HEK293 (cell line): ENCODE results near the gene CHID1.

Source experiments
- CTCF ChIA-PET: fragments of 350-600 bp; formaldehyde crosslinking; extraction: SDS; loops from one replicate; lab custom pipeline; 2021; ENCODE audit warnings: antibody characterized with exemption; lab: Yijun Ruan, JAX
- POLR2A ChIA-PET: fragments of 300-600 bp; formaldehyde crosslinking; extraction: SDS; loops from one replicate; lab custom pipeline; 2020; ENCODE audit warnings: antibody characterized with exemption, inconsistent platforms; lab: Yijun Ruan, JAX
- H3K27ac ChIP-seq: fragments of 200-500 bp; sonication (Bioruptor generic); 2 replicates; pipeline ENCODE4 v1.5.1; 2014; ENCODE audit warnings: low read depth, low read length, control low read depth, inconsistent platforms; ENCODE audit errors: extremely low read depth
- H3K36me3 ChIP-seq, 2 experiments: fragments of 200-500 bp in 1 of 2; sonication (Bioruptor generic) in 1 of 2; 1 replicate in 1 of 2; 2 replicates in 1 of 2; pipeline ENCODE4 v1.5.1; 2014 to 2017; ENCODE audit warnings: inconsistent platforms in 2 of 2, low read length in 2 of 2; ENCODE audit not compliant: control insufficient read depth in 2 of 2, insufficient read depth in 1 of 2
- H3K4me1 ChIP-seq: fragments of 200-500 bp; sonication (Bioruptor generic); 2 replicates; pipeline ENCODE4 v1.5.1; 2014; ENCODE audit warnings: mild to moderate bottlenecking, low read length, inconsistent platforms; ENCODE audit not compliant: control insufficient read depth, insufficient read depth
- H3K4me3 ChIP-seq: 2 replicates; pipeline ENCODE4 v1.5.1; 2011; ENCODE audit warnings: low read depth, mild to moderate bottlenecking, control low read depth, low read length, moderate library complexity
- H3K9me3 ChIP-seq: fragments of 200-500 bp; sonication (Bioruptor generic); 2 replicates; pipeline ENCODE4 v1.5.1; 2014; ENCODE audit warnings: low read depth, low read length, inconsistent platforms; ENCODE audit not compliant: control insufficient read depth, insufficient read depth
- GFI1B ChIP-seq: fragments of 450-650 bp; formaldehyde crosslinking; IDR thresholded peaks from 2 replicates; pipeline ENCODE4 v1.5.1; 2016; ENCODE audit warnings: missing biosample characterization, missing genetic modification characterization
- ZNF112 ChIP-seq: fragments of 450-650 bp; formaldehyde crosslinking; IDR thresholded peaks from 2 replicates; pipeline ENCODE4 v1.5.0; 2017; ENCODE audit warnings: missing biosample characterization, missing genetic modification characterization
- ZNF155 ChIP-seq: fragments of 450-650 bp; formaldehyde crosslinking; IDR thresholded peaks from 2 replicates; pipeline ENCODE4 v1.5.1; 2016; ENCODE audit warnings: missing biosample characterization, missing genetic modification characterization
- ZNF174 ChIP-seq: fragments of 450-650 bp; formaldehyde crosslinking; IDR thresholded peaks from 2 replicates; pipeline ENCODE4 v1.5.0; 2017; ENCODE audit warnings: missing biosample characterization, mild to moderate bottlenecking, missing genetic modification characterization
- ZNF175 ChIP-seq: fragments of 450-650 bp; formaldehyde crosslinking; IDR thresholded peaks from 2 replicates; pipeline ENCODE4 v1.5.1; 2016; ENCODE audit warnings: missing biosample characterization, missing genetic modification characterization
- ZNF214 ChIP-seq: fragments of 450-650 bp; formaldehyde crosslinking; IDR thresholded peaks from 2 replicates; pipeline ENCODE4 v1.5.1; 2017; ENCODE audit warnings: missing biosample characterization, mild to moderate bottlenecking, missing genetic modification characterization, borderline replicate concordance
- ZNF221 ChIP-seq: fragments of 450-650 bp; formaldehyde crosslinking; IDR thresholded peaks from 2 replicates; pipeline ENCODE4 v1.5.1; 2017; ENCODE audit warnings: missing biosample characterization, missing genetic modification characterization, borderline replicate concordance
- ZNF501 ChIP-seq: fragments of 450-650 bp; formaldehyde crosslinking; IDR thresholded peaks from 2 replicates; pipeline ENCODE4 v1.5.1; 2016; ENCODE audit warnings: missing biosample characterization, missing genetic modification characterization
- ZNF555 ChIP-seq: fragments of 450-650 bp; formaldehyde crosslinking; conservative IDR thresholded peaks from 2 replicates; pipeline ENCODE4 v1.5.1; 2017; ENCODE audit warnings: missing biosample characterization, mild to moderate bottlenecking, missing genetic modification characterization, inconsistent platforms
- ZNF624 ChIP-seq: fragments of 450-650 bp; formaldehyde crosslinking; IDR thresholded peaks from 2 replicates; pipeline ENCODE4 v1.5.1; 2017; ENCODE audit warnings: missing biosample characterization, missing genetic modification characterization
- ZNF664 ChIP-seq: fragments of 450-650 bp; formaldehyde crosslinking; IDR thresholded peaks from 2 replicates; pipeline ENCODE4 v1.5.1; 2016; ENCODE audit warnings: missing biosample characterization, missing genetic modification characterization
- TF ChIP-seq, protein P1 (sequence below): fragments of 450-650 bp; formaldehyde crosslinking; IDR thresholded peaks from 2 replicates; pipeline ENCODE4 v1.5.1; 2016; ENCODE audit warnings: missing biosample characterization, missing genetic modification characterization
- TF ChIP-seq, protein P2 (sequence below): fragments of 450-650 bp; formaldehyde crosslinking; IDR thresholded peaks from 2 replicates; pipeline ENCODE4 v1.5.1; 2017; ENCODE audit warnings: missing biosample characterization, missing genetic modification characterization
- TF ChIP-seq, protein P3 (sequence below): fragments of 450-650 bp; formaldehyde crosslinking; IDR thresholded peaks from 2 replicates; pipeline ENCODE4 v1.5.1; 2017; ENCODE audit warnings: missing biosample characterization, missing genetic modification characterization
- TF ChIP-seq, protein P4 (sequence below): fragments of 450-650 bp; formaldehyde crosslinking; IDR thresholded peaks from 2 replicates; pipeline ENCODE4 v1.5.1; 2017; ENCODE audit warnings: missing biosample characterization, missing genetic modification characterization
- TF ChIP-seq, protein P5 (sequence below): fragments of 450-650 bp; formaldehyde crosslinking; IDR thresholded peaks from 2 replicates; pipeline ENCODE4 v1.5.1; 2016; ENCODE audit warnings: missing biosample characterization, missing genetic modification characterization
- TF ChIP-seq, protein P6 (sequence below): fragments of 450-650 bp; formaldehyde crosslinking; IDR thresholded peaks from 2 replicates; pipeline ENCODE4 v1.5.1; 2016; ENCODE audit warnings: missing biosample characterization, missing genetic modification characterization
- TF ChIP-seq, protein P7 (sequence below): fragments of 450-650 bp; formaldehyde crosslinking; IDR thresholded peaks from 2 replicates; pipeline ENCODE4 v1.5.1; 2016; ENCODE audit warnings: missing biosample characterization, missing genetic modification characterization
- TF ChIP-seq, protein P8 (sequence below): fragments of 450-650 bp; formaldehyde crosslinking; IDR thresholded peaks from 2 replicates; pipeline ENCODE4 v1.5.1; 2016; ENCODE audit warnings: missing biosample characterization, missing genetic modification characterization

Gene CHID1

DNA sequence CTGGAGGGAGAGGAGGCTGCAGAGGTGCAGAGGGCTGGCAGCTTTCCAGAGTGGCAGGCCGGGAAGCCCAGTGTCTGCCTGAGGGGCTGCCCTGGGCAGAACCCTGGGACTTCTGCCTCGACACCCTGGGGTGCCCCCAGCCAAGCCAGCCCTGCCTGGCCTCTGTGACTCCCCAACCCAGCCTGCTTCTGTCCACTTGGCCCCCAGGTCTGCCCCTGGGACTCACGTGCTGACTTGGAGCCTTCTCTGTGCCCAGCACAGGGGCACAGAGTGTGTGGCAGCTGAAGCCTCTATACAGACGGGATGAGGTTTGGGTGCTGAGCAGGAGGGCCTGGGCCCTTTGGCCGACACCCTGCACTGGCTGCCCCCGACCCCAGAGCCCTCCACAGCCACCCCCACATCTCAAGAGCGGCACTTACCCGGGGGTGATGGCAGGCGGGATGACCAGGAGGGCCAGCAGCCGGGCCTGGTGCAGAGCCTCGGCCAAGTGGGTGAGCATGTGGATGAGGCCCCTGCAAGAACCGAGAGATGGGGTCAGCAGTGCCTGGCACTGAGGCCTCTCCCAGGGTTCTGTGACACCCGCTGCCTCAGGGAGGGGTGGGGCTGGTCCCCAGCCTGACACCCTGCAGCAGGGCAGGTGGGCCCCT is 17.5 kb downstream of the CHID1 start:
- no peaks in the 10 kb centered on the region for H3K9me3 ChIP-seq
- TF ChIP-seq GFI1B (tag by site-specific recombination) (no peak), ZNF155 (tag by site-specific recombination) (no peak), ZNF555 (tag by site-specific recombination) (no peak), ZNF175 (tag by site-specific recombination) (no peak), ZNF112 (tag by site-specific recombination) (no peak), ZNF221 (no peak), ZNF174 (tag by site-specific recombination) (no peak), ZNF664 (tag by site-specific recombination) (no peak), ZNF624 (tag by site-specific recombination) (no peak), ZNF501 (no peak), ZNF214 (no peak)
- TF ChIP-seq, protein P1, sequence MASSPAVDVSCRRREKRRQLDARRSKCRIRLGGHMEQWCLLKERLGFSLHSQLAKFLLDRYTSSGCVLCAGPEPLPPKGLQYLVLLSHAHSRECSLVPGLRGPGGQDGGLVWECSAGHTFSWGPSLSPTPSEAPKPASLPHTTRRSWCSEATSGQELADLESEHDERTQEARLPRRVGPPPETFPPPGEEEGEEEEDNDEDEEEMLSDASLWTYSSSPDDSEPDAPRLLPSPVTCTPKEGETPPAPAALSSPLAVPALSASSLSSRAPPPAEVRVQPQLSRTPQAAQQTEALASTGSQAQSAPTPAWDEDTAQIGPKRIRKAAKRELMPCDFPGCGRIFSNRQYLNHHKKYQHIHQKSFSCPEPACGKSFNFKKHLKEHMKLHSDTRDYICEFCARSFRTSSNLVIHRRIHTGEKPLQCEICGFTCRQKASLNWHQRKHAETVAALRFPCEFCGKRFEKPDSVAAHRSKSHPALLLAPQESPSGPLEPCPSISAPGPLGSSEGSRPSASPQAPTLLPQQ: no peak
- TF ChIP-seq, protein P2, sequence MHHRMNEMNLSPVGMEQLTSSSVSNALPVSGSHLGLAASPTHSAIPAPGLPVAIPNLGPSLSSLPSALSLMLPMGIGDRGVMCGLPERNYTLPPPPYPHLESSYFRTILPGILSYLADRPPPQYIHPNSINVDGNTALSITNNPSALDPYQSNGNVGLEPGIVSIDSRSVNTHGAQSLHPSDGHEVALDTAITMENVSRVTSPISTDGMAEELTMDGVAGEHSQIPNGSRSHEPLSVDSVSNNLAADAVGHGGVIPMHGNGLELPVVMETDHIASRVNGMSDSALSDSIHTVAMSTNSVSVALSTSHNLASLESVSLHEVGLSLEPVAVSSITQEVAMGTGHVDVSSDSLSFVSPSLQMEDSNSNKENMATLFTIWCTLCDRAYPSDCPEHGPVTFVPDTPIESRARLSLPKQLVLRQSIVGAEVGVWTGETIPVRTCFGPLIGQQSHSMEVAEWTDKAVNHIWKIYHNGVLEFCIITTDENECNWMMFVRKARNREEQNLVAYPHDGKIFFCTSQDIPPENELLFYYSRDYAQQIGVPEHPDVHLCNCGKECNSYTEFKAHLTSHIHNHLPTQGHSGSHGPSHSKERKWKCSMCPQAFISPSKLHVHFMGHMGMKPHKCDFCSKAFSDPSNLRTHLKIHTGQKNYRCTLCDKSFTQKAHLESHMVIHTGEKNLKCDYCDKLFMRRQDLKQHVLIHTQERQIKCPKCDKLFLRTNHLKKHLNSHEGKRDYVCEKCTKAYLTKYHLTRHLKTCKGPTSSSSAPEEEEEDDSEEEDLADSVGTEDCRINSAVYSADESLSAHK (tag by site-specific recombination): no peak
- TF ChIP-seq, protein P3, sequence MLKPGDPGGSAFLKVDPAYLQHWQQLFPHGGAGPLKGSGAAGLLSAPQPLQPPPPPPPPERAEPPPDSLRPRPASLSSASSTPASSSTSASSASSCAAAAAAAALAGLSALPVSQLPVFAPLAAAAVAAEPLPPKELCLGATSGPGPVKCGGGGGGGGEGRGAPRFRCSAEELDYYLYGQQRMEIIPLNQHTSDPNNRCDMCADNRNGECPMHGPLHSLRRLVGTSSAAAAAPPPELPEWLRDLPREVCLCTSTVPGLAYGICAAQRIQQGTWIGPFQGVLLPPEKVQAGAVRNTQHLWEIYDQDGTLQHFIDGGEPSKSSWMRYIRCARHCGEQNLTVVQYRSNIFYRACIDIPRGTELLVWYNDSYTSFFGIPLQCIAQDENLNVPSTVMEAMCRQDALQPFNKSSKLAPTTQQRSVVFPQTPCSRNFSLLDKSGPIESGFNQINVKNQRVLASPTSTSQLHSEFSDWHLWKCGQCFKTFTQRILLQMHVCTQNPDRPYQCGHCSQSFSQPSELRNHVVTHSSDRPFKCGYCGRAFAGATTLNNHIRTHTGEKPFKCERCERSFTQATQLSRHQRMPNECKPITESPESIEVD (tag by site-specific recombination): no peak
- TF ChIP-seq, protein P4, sequence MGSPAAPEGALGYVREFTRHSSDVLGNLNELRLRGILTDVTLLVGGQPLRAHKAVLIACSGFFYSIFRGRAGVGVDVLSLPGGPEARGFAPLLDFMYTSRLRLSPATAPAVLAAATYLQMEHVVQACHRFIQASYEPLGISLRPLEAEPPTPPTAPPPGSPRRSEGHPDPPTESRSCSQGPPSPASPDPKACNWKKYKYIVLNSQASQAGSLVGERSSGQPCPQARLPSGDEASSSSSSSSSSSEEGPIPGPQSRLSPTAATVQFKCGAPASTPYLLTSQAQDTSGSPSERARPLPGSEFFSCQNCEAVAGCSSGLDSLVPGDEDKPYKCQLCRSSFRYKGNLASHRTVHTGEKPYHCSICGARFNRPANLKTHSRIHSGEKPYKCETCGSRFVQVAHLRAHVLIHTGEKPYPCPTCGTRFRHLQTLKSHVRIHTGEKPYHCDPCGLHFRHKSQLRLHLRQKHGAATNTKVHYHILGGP: no peak
- TF ChIP-seq, protein P5, sequence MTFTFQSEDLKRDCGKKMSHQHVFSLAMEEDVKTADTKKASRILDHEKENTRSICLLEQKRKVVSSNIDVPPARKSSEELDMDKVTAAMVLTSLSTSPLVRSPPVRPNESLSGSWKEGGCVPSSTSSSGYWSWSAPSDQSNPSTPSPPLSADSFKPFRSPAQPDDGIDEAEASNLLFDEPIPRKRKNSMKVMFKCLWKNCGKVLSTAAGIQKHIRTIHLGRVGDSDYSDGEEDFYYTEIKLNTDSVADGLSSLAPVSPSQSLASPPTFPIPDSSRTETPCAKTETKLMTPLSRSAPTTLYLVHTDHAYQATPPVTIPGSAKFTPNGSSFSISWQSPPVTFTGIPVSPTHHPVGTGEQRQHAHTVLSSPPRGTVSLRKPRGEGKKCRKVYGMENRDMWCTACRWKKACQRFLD (tag by site-specific recombination): no peak
- TF ChIP-seq, protein P6, sequence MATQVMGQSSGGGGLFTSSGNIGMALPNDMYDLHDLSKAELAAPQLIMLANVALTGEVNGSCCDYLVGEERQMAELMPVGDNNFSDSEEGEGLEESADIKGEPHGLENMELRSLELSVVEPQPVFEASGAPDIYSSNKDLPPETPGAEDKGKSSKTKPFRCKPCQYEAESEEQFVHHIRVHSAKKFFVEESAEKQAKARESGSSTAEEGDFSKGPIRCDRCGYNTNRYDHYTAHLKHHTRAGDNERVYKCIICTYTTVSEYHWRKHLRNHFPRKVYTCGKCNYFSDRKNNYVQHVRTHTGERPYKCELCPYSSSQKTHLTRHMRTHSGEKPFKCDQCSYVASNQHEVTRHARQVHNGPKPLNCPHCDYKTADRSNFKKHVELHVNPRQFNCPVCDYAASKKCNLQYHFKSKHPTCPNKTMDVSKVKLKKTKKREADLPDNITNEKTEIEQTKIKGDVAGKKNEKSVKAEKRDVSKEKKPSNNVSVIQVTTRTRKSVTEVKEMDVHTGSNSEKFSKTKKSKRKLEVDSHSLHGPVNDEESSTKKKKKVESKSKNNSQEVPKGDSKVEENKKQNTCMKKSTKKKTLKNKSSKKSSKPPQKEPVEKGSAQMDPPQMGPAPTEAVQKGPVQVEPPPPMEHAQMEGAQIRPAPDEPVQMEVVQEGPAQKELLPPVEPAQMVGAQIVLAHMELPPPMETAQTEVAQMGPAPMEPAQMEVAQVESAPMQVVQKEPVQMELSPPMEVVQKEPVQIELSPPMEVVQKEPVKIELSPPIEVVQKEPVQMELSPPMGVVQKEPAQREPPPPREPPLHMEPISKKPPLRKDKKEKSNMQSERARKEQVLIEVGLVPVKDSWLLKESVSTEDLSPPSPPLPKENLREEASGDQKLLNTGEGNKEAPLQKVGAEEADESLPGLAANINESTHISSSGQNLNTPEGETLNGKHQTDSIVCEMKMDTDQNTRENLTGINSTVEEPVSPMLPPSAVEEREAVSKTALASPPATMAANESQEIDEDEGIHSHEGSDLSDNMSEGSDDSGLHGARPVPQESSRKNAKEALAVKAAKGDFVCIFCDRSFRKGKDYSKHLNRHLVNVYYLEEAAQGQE (tag by site-specific recombination): no peak
- TF ChIP-seq, protein P7, sequence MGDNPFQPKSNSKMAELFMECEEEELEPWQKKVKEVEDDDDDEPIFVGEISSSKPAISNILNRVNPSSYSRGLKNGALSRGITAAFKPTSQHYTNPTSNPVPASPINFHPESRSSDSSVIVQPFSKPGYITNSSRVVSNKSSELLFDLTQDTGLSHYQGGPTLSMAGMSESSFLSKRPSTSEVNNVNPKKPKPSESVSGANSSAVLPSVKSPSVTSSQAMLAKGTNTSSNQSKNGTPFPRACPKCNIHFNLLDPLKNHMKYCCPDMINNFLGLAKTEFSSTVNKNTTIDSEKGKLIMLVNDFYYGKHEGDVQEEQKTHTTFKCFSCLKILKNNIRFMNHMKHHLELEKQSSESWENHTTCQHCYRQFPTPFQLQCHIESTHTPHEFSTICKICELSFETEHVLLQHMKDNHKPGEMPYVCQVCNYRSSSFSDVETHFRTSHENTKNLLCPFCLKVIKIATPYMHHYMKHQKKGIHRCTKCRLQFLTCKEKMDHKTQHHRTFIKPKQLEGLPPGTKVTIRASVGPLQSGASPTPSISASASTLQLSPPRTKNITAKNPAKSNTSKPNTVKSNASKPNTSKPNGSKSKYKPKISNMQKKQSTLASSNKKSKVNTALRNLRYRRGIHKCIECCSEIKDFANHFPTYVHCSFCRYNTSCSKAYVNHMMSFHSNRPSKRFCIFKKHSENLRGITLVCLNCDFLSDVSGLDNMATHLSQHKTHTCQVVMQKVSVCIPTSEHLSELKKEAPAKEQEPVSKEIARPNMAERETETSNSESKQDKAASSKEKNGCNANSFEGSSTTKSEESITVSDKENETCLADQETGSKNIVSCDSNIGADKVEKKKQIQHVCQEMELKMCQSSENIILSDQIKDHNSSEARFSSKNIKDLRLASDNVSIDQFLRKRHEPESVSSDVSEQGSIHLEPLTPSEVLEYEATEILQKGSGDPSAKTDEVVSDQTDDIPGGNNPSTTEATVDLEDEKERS (tag by site-specific recombination): no peak
- TF ChIP-seq, protein P8, sequence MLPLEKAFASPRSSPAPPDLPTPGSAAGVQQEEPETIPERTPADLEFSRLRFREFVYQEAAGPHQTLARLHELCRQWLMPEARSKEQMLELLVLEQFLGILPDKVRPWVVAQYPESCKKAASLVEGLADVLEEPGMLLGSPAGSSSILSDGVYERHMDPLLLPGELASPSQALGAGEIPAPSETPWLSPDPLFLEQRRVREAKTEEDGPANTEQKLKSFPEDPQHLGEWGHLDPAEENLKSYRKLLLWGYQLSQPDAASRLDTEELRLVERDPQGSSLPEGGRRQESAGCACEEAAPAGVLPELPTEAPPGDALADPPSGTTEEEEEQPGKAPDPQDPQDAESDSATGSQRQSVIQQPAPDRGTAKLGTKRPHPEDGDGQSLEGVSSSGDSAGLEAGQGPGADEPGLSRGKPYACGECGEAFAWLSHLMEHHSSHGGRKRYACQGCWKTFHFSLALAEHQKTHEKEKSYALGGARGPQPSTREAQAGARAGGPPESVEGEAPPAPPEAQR (tag by site-specific recombination): no peak
- no peak overlapping the region for H3K4me3 ChIP-seq
- H3K27ac ChIP-seq: no peak overlapping the region
- H3K36me3 ChIP-seq: peaks cover 0 to 46% of the 10 kb centered on the region in 2 experiments; a peak in 1 of 3 replicates
- ChIA-PET POLR2A (interaction anchor here (0.6 to 0.7 kb wide), 2 partner anchors 64 to 80 kb away, joined by 4 to 8 read pairs; no protein-coding TSS in a partner anchor), CTCF (no interaction called here)
- H3K4me1 ChIP-seq: no peaks in the 10 kb centered on the region
